ENCODE data around the gene COL18A1. TPM values are rescaled to one million over a fixed set of nuclear protein-coding genes. Genes with fewer than 3 reads are reported as not detected.
A peak's percentile ranks its signal among the peaks of the same experiment; 100 is the strongest.

Gene COL18A1
- total RNA-seq, 4 donors from 2014 or later, result 64.7 to 110 (median 98.9) TPM

GRCh38 chr21:45424854-45425795 lies 20.2 kb downstream of the COL18A1 start:
- no peak for ATAC-seq (ENCODE audit: low FRiP score)
- TF ChIP-seq, protein P1, sequence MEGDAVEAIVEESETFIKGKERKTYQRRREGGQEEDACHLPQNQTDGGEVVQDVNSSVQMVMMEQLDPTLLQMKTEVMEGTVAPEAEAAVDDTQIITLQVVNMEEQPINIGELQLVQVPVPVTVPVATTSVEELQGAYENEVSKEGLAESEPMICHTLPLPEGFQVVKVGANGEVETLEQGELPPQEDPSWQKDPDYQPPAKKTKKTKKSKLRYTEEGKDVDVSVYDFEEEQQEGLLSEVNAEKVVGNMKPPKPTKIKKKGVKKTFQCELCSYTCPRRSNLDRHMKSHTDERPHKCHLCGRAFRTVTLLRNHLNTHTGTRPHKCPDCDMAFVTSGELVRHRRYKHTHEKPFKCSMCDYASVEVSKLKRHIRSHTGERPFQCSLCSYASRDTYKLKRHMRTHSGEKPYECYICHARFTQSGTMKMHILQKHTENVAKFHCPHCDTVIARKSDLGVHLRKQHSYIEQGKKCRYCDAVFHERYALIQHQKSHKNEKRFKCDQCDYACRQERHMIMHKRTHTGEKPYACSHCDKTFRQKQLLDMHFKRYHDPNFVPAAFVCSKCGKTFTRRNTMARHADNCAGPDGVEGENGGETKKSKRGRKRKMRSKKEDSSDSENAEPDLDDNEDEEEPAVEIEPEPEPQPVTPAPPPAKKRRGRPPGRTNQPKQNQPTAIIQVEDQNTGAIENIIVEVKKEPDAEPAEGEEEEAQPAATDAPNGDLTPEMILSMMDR (IDR thresholded peaks at IDR 0.05), result no peak
- no peak for DNase-seq (ENCODE audit: low spot score)

DNA sequence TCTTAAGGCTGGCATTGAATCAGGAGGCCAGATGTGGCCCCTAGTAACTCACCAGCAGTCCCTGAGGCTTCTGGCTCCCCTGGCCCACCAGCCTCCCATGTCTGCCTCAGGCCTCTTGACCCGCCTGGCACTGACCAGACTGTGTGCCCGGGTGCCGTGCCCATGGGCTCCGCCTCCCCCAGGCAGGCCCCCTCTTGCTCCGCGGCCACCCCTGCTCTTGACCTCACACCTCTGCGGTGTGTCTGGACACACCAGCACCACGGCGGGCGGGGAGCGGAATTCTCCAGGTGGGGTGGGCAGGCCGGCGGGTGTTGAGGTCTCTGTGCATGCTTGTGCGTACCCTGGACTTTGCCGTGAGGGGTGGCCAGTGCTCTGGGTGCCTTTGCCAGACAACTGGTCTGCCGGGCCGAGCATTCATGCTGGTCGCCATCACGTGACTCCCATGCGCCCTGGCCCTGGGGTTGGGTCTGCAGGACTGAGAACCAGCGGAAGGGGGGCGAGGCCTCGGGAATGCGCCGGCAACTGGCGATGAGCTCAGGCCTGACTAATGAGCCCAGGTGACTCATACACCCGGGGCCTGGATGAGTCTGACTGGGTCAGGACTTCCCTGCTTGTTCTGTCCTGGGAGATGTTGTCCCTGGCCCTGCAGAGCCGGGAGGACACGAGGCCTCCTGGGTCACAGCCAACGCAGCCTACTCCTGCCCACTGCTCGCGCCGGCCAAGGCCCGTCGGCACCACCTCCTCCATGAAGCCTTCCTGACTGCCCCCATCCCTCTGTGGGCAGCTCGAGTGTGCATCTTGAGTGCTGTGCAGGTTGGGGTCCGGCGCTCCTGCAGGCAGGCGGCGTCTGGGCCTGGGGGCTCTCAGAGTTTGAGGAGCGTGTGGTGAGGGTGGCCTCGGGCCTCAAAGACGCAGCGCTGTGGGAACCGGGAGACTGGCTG lies 22.6 kb downstream of the COL18A1 start:
- DNase-seq (ENCODE audit: low spot score), result peak; percentile 81
- TF ChIP-seq, protein P1 (IDR thresholded peaks at IDR 0.05), result no peak

DNA sequence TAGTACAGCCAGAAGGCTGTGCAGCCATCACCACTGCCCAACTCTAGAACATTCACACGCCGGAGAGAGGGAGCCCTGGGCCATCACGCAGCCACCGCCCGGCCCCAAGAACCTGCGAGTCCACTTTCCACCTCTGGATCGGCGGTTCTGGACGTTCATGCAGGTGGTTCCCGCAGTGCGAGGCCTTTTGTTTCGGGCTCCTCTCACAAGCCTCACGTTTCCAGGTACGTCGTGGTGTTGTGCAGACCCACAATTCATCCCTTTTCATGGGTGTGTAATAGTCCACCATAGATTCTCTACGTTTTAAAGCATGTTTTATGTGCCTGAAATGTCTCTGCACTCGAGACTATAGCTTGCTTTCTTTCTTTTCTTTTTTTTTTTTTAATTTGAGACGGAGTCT lies 23.6 kb downstream of the COL18A1 start:
- TF ChIP-seq, protein P1 (IDR thresholded peaks at IDR 0.05), result no peak
- DNase-seq (ENCODE audit: low spot score) (no peak), ATAC-seq (ENCODE audit: low FRiP score) (no peak)

More for the DNA sequence above, 22.6 kb downstream of the COL18A1 start:
- ATAC-seq (ENCODE audit: low FRiP score), result peak; percentile 85

DNA sequence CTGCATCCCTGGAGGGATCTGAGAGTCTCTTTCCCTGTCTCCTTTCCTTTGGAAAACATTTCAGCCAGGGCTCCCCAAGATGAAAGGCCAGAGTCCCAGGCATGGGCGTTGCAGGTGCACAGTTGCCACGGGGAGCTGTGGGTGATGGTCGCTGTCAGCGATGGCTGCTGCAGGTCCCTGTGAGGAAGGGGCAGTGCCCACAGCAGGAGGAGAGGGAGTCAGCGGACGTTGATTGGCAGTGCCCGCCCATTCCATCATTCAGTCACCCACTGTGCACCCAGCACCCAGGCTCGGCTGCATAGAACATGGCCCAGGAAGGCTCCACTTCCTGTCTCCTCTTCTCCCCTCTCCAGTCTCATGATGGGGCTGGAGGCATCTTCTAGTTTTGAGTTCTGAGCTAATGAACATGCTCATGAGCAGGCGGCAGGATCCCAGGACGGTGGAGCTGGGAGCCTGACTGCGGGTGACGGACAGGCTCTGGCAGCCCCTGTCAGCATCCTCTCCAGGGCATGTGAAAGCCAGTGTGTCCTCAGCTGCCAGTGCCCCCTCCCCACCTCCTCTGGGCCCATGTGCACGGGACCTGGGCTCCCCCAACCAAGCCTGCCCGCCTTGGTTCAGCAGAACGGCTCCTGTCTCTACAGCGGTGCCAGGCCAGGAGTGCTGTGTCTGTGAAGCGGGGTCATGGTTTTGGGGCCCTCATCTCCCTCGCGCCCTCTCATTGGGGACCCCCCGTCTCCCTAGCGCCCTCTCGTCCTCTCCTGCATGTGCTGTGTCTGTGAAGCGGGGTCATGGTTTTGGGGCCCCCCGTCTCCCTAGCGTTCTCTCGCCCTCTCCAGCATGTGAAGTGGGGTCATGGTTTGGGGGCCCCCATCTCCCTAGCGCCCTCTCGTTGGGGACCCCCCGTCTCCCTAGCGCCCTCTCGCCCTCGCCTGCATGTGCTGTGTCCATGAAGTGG lies 24.5 kb downstream of the COL18A1 start:
- ATAC-seq (ENCODE audit: low FRiP score) (no peak), DNase-seq (ENCODE audit: low spot score) (no peak)
- TF ChIP-seq, protein P1 (IDR thresholded peaks at IDR 0.05), result no peak

- DNase-seq (ENCODE audit: low spot score) (no peak), ATAC-seq (ENCODE audit: low FRiP score) (no peak)
- TF ChIP-seq, protein P1 (IDR thresholded peaks at IDR 0.05), result no peak
Observed at GRCh38 chr21:45430521-45431501, 25.8 kb downstream of the COL18A1 start.
